ENCODE data around the gene CPA4.

Gene CPA4

DNA sequence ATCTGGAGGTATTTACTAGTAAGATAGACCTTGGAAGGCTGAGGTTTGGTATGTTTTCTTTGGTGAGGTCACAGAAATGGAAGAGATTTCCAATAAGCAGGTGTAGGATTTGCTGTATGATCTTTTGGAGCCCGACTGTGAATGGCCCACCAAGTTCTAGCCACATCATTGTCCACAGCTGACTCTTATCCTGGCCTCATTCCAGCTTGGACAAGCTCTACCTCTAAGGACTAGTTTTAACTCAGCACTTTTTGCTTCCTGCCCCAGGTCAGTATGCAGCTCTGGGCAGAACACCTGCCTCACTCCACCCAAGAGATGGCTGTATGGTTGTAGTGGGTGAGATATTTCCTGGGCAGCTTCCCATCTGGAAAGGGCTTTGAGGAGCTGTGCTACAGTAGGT lies 6.1 kb upstream of the CPA4 start:
- DNase-seq (ENCODE audit: low read depth): no peak
- H3K4me3 ChIP-seq (ENCODE audit: control insufficient read depth, low read depth, low read length): no peak overlapping the region
- TF ChIP-seq, protein P1, sequence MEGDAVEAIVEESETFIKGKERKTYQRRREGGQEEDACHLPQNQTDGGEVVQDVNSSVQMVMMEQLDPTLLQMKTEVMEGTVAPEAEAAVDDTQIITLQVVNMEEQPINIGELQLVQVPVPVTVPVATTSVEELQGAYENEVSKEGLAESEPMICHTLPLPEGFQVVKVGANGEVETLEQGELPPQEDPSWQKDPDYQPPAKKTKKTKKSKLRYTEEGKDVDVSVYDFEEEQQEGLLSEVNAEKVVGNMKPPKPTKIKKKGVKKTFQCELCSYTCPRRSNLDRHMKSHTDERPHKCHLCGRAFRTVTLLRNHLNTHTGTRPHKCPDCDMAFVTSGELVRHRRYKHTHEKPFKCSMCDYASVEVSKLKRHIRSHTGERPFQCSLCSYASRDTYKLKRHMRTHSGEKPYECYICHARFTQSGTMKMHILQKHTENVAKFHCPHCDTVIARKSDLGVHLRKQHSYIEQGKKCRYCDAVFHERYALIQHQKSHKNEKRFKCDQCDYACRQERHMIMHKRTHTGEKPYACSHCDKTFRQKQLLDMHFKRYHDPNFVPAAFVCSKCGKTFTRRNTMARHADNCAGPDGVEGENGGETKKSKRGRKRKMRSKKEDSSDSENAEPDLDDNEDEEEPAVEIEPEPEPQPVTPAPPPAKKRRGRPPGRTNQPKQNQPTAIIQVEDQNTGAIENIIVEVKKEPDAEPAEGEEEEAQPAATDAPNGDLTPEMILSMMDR (conservative IDR thresholded peaks at IDR 0.05; ENCODE audit: control insufficient read depth, insufficient read depth, low read depth, low read length): no peak

GRCh38 chr7:130288168-130288567 lies 4.8 kb upstream of the CPA4 start:
- no peak overlapping the region for H3K4me3 ChIP-seq (ENCODE audit: control insufficient read depth, low read depth, low read length)
- DNase-seq (ENCODE audit: low read depth): no peak
- TF ChIP-seq, protein P1 (conservative IDR thresholded peaks at IDR 0.05; ENCODE audit: control insufficient read depth, insufficient read depth, low read depth, low read length): no peak

GRCh38 chr7:130288829-130289228 lies 4.1 kb upstream of the CPA4 start:
- no peak for DNase-seq (ENCODE audit: low read depth)
- TF ChIP-seq, protein P1 (conservative IDR thresholded peaks at IDR 0.05; ENCODE audit: control insufficient read depth, insufficient read depth, low read depth, low read length): no peak
- H3K4me3 ChIP-seq (ENCODE audit: control insufficient read depth, low read depth, low read length): no peak overlapping the region

DNA sequence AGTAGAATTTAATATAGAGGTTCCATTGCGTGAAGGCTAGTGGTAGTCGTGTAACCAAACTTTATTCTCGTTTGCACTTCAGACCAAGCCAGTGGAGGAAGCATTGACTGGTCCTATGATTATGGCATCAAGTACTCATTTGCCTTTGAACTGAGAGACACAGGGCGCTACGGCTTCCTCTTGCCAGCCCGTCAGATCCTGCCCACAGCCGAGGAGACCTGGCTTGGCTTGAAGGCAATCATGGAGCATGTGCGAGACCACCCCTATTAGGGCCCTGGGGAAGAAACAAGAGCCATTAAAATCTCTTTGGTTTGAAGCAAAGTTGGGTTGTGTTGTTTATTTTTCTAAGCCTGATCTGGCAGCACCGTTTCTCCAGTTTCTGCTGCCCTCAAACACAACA lies 3.5 kb upstream of the CPA4 start:
- no peak for DNase-seq (ENCODE audit: low read depth)
- TF ChIP-seq, protein P1 (conservative IDR thresholded peaks at IDR 0.05; ENCODE audit: control insufficient read depth, insufficient read depth, low read depth, low read length): no peak
- H3K4me3 ChIP-seq (ENCODE audit: control insufficient read depth, low read depth, low read length): no peak overlapping the region

GRCh38 chr7:130290745-130291144 lies 2.2 kb upstream of the CPA4 start:
- no peak overlapping the region for H3K4me3 ChIP-seq (ENCODE audit: control insufficient read depth, low read depth, low read length)
- DNase-seq (ENCODE audit: low read depth): peak; percentile 68
- TF ChIP-seq, protein P1 (conservative IDR thresholded peaks at IDR 0.05; ENCODE audit: control insufficient read depth, insufficient read depth, low read depth, low read length): no peak

DNA sequence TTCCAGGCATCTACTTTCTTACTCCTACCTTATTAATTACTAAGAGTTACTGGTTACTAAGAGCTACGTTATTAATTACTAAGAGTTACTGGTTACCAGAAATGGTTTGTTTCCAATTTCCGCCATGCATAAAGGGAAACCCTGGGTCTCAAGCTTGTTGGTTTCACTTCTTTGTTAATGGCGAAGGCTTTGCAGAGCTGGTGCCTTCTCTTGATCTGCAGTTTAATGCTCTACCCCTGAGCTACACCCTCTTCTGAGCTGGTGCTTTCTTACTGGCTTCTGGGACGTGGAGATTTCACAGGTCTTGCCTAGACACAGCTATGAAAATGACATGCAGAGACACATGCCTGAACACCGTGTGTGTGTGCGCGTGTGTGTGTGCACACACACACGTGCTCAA lies 560 bp downstream of the CPA4 start:
- no peak for DNase-seq (ENCODE audit: low read depth)
- TF ChIP-seq, protein P1 (conservative IDR thresholded peaks at IDR 0.05; ENCODE audit: control insufficient read depth, insufficient read depth, low read depth, low read length): no peak
- no peak overlapping the region for H3K4me3 ChIP-seq (ENCODE audit: control insufficient read depth, low read depth, low read length)

DNA sequence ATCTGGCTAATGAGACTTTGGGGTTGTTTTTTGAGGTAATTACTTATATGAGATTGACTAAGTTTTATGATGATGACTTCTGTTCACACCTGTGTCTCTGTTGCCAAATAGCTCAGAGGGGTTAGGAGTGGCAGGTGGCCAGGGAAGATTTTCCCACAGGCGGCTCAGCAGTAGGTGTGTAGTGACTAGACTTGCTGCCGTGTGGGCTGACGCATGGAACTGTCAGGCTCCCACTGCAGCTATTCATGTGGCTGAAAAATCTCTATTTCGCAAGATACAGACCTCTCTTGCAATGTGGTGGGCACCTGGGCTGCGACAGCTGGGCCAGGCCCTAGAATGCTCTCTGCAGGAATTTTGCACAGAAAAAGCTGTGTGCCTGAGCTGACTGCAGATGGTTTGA lies 1.4 kb downstream of the CPA4 start:
- peak; percentile 69 for DNase-seq (ENCODE audit: low read depth)
- H3K4me3 ChIP-seq (ENCODE audit: control insufficient read depth, low read depth, low read length): no peak overlapping the region
- TF ChIP-seq, protein P1 (conservative IDR thresholded peaks at IDR 0.05; ENCODE audit: control insufficient read depth, insufficient read depth, low read depth, low read length): no peak
